Measurements from ENCODE around the gene TSPAN8.

GRCh38 chr12:71169286-71169685 is 11.5 kb upstream of the TSPAN8 start:
- TF ChIP-seq CTCF (IDR thresholded peaks at IDR 0.05): no peak
- no peak for TF ChIP-seq EP300 (IDR thresholded peaks at IDR 0.05)
